GM19240 (cell line): ENCODE results near the gene RAP1GDS1.

Experiments used
- DNase-seq: peaks from one replicate; pipeline ENCODE4 v3.0.0; 2011; ENCODE audit warnings: low spot score; ENCODE audit not compliant: insufficient read length

Gene RAP1GDS1

GRCh38 chr4:98480535-98480934 lies 219.4 kb downstream of the RAP1GDS1 start:
- DNase-seq = no peak

GRCh38 chr4:98481167-98481566 lies 220.0 kb downstream of the RAP1GDS1 start:
- DNase-seq = no peak

GRCh38 chr4:98482503-98482846 lies 221.3 kb downstream of the RAP1GDS1 start:
- DNase-seq = no peak

- DNase-seq = peak; percentile 21
These were observed 221.9 kb downstream of the RAP1GDS1 start for GRCh38 chr4:98482847-98483806.

- no peak for DNase-seq
These were observed 222.8 kb downstream of the RAP1GDS1 start for GRCh38 chr4:98484031-98484430.

- DNase-seq = no peak
These were observed 224.7 kb downstream of the RAP1GDS1 start for GRCh38 chr4:98485816-98486345.

GRCh38 chr4:98490251-98490650 lies 229.1 kb downstream of the RAP1GDS1 start:
- DNase-seq = no peak

GRCh38 chr4:98491899-98492559 lies 230.8 kb downstream of the RAP1GDS1 start:
- DNase-seq = no peak

GRCh38 chr4:98493296-98493695 lies 232.1 kb downstream of the RAP1GDS1 start:
- DNase-seq = no peak
